Astrocyte (in vitro differentiated cells and primary cell): ENCODE results near the gene SGMS2.

Experiments
- CTCF ChIP-seq: IDR thresholded peaks from 2 replicates; pipeline ENCODE4 v1.5.1; 2011; ENCODE audit warnings: low read depth, mild to moderate bottlenecking, inconsistent platforms, low read length, moderate library complexity; ENCODE audit not compliant: insufficient read depth
- EZH2 ChIP-seq: IDR thresholded peaks from 2 replicates; pipeline ENCODE4 v1.6.1; 2012; ENCODE audit warnings: mild to moderate bottlenecking, low read length, inconsistent platforms; ENCODE audit not compliant: insufficient read depth

- TF ChIP-seq CTCF (no peak), EZH2 (no peak)
Observed at GRCh38 chr4:107825072-107825824, 516 bp downstream of the SGMS2 start.
